GM19351 (cell line): ENCODE results near the gene TTLL8.
"Not testable (repeated sequence)": the region's sequence is repeated elsewhere in the genome, so short reads cannot be mapped to it uniquely, and the experiment has no call there.

Experiments
- ATAC-seq: cut with Tn5 transposase; IDR thresholded peaks from one replicate; pipeline ENCODE4 v1.9.1; 2021; ENCODE audit warnings: mild to moderate bottlenecking, moderate library complexity; ENCODE audit not compliant: unreplicated experiment

Gene TTLL8

GRCh38 chr22:49992921-49993648 lies 65.0 kb downstream of the TTLL8 start:
- ATAC-seq: no peak

GRCh38 chr22:49991907-49992533 lies 66.1 kb downstream of the TTLL8 start:
- no peak for ATAC-seq

GRCh38 chr22:49991167-49991566 lies 66.9 kb downstream of the TTLL8 start:
- no peak for ATAC-seq

DNA sequence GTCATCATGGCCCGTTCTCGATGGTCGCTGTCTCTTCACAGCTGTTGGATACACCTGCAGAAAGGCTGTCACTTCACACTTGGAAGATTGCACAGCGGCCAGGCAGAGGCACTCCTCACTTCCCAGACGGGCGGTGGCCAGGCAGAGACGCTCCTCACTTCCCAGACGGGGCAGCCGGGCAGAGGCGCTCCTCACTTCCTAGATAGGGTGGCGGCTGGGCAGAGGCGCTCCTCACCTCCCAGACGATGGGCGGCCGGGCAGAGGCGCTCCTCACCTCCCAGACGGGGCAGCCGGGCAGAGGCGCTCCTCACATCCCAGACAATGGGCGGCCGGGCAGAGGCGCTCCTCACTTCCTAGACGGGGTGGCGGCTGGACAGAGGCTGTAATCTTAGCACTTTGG lies 68.3 kb downstream of the TTLL8 start:
- ATAC-seq: not testable (repeated sequence)

GRCh38 chr22:49986325-49986724 lies 71.8 kb downstream of the TTLL8 start:
- no peak for ATAC-seq

- ATAC-seq: no peak
Observed at GRCh38 chr22:49983148-49984042, 74.7 kb downstream of the TTLL8 start.

- not testable (repeated sequence) for ATAC-seq
Observed at GRCh38 chr22:49981799-49982198, 76.3 kb downstream of the TTLL8 start.

DNA sequence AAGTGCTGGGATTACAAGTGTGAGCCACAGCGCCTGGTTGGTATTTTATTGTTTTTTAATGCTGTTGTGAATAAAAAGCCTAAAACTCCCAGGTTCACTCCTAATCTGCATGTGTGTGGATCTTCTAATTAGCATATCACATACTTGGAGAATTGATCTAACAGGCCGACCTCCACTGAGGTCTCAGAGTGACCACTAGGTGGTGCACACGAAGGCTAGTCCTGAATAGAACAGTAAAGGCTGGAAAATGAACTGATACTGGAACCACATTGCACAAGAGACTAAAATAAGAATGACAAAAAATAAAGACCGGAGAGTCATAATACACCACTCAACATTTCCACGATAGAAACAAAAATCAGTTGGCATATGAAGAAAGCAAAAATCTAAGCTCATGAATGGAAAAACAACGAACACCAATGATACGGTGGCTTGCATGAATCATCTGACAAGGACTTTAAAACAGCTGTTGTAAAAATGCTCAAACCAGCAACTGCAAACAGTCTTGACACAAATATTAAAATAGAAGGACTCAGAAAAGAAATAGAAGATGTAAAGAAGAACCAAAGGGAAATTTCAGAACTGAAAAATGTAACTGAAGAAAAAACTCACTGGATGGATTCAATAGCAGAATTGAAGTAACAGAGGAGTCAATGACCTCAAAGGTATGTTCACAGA lies 78.4 kb downstream of the TTLL8 start:
- ATAC-seq: no peak

DNA sequence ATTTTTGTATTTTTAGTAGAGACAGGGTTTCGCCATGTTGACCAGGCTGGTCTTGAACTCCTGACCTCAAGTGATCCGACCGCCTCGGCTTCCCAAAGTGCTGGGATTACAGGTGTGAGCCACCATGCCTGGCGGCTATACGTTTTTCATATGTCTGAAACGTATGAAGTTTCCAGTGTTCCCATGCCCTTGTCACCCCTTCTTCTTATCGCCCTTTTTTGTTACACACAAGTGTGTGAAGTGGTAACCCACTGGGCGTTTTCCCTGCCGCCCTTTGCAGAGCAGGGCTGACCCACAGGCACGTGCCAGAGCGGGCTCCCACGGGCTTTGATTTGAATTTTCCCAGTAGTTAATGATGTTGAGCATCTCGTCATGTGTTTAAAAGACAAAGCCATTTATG lies 80.5 kb downstream of the TTLL8 start:
- no peak for ATAC-seq

- no peak for ATAC-seq
Observed at GRCh38 chr22:49976439-49977175, 81.5 kb downstream of the TTLL8 start.

DNA sequence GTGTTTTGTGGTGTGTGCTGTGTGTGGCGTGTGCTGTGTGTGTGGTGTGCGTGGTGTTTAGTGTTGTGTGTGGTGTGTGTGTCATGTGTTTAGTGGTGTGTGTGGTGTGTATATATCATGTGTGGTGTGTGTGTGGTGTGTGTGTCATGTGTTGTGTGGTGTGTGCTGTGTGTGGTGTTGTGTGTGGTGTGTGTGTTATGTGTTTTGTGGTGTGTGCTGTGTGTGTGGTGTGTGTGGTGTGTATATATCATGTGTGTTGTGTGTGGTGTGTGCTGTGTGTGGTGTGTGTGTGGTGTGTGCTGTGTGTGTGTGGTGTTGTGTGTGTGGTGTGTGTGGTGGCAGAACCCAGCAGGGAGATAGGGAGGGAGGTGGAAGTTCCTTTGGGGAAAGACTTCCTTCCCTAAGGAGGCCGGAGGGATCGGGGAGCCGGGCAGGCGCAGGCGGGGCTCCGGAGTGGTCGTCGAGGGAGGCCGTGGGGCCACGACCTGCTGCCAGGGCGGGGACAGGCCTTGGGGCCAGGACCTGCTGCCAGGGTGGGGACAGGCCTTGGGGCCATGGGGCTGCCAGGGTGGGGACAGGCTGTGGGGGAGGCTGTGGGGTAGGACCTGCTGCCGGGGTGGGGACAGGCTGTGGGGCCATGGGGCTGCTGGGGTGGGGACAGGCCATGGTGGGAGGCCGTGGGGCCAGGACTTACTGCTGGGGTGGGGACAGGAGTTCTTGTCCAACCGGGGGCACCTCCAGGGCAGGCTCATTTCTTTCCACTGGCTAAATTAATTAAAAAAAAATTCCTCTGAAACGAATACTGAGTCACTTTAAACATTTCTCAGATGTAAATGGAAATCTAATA lies 82.3 kb downstream of the TTLL8 start:
- no peak for ATAC-seq

DNA sequence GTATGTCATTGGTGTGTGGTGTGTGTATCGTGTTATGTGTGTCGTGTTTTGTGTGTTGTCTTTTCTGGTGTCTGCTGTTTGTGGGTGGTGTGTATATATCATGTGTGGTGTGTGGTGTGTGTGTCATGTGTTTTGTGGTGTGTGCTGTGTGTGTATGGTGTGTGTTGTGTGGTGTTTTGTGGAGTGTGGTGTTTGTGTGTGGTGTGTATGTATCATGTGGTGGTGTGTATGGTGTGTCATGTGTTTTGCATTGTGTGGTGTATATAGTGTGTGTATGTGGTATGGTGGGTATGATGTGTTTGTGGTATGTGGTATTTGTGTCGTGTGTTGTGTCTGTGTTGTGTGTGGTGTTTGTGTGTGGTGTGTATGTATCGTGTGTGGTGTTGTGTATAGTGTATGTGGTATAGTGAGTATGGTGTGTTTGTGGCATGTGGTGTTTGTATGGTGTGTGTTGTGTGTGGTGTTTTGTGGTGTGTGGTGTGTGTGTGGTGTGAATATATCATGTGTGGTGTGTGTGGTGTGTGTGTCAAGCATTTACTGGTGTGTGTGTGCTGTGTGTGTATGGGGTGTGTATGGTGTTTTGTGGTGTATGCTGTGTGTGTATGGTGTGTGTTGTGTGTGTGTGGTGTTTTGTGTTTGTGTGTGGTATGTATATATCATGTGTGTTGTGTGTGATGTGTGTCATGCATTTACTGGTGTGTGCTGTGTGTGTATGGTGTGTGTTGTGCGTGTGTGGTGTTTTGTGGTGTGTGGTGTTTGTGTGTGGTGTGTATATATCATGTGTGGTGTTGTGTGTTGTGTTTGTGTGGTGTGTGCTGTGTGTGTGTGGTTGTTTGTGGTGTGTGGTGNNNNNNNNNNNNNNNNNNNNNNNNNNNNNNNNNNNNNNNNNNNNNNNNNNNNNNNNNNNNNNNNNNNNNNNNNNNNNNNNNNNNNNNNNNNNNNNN lies 84.8 kb downstream of the TTLL8 start:
- no peak for ATAC-seq

DNA sequence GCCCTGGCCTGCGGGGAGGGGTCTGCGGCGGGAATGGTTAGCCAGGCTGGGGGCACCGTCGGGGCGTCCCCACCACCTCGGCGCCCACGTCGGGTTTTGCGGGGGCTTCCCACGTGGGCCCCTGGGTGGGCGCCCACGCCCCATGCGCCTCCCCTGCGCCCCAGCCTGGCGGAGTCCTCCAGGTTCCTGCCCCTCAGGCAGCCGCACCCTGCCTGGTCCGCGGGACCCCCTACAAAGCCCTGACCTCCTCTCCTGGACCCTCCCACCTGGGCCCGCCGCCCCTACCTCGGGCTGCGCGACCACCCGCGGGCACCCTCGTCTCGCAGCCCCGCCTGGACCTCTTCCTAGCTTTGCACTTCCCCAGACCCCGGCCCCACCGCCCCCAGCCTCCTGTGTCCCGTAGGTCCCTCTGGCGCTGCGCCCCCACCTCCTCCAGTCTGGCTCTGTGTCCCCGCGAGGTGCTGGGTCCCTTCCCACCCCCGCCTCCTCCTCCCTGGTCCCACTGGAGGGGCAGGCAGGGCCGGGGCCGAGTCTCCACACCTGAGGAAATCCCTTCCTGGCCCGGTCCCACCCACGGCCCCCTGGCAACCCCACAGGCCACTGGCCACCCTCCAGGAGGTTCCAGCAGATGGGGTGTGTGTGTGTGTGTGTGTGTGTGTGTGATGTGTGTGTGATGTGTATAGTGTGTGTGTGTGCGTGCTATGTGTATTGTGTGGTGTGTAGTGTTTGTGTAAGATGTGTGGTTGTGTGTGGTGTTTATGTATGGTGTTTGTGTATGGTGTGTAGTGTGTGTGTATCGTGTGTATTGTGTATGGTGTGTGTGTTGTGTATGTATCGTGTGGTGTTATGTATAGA lies 85.7 kb downstream of the TTLL8 start:
- no peak for ATAC-seq

DNA sequence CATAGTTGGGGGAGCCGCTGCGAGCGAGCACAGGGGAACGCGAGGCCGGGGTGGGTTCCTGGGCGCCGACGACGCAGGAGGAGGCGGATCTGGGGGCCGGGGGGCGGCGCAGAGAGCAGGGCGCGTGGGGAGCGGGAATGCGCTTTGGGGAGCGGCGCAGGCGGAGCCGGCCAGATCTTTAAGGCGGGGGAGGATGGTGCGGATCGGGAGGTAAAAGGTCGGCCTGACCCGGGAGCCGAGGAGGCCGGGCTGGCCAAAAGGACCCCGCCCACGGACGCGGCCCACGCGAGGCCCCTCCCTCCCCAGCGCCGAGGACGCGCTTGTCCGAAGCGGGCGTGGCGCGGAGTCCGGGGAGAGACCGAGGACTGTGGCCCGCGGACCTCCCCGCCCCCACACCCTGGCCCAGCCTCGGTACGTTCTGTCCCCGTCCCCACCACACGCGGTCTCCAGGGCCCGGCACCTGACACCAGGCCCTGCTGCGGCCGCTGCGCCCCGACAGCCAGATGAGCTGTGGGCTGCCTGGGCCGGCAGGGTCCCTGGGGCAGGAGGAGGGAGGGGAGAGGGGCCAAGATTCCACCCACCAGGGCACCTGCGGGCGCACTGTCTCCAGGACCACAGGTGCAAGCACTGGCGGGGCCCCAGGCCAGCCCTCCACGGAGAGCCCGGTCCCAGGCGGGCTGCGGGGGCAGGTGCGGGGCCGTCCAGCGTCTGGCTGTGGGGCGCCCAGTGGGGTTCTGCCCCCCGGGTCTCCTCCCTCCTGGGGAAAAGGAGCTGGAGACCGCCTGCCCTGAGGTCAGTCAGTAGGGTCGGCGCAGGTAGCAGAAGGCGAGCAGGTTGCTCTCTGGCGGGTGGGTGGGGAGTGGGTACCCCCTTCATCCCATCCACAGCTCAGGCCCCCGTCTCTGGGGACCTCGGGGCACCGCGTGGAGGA lies 86.6 kb downstream of the TTLL8 start:
- ATAC-seq: peak; percentile 27

GRCh38 chr22:49970528-49971231 lies 87.4 kb downstream of the TTLL8 start:
- ATAC-seq: peak; percentile 75
